H1 (cell line): Measurements from ENCODE around the gene ELOVL6. TPM values are rescaled to one million over a fixed set of nuclear protein-coding genes. Genes with fewer than 3 reads are reported as not detected.

Source experiments
- CTCF ChIA-PET: fragments of 300-600 bp; sonication (Branson Sonifier 250); formaldehyde crosslinking; loops from one replicate; lab custom pipeline; 2021; ENCODE audit not compliant: partially characterized antibody; lab: Charles Lee
- POLR2A ChIA-PET: fragments of 300-600 bp; sonication (Branson Sonifier 250); formaldehyde crosslinking; loops from one replicate; lab custom pipeline; 2021; ENCODE audit warnings: inconsistent platforms; ENCODE audit not compliant: partially characterized antibody; lab: Charles Lee
- DNase-seq, 2 experiments: peaks; one replicate each; pipeline versions ENCODE4 v3.0.0 to v3.0.0-alpha.2; 2010 to 2022; ENCODE audit warnings: low spot score in 2 of 2, low read depth in 1 of 2, mixed read lengths in 1 of 2
- FAIRE-seq: peaks from 2 replicates; lab custom pipeline; 2011; peaks lifted over from hg19 to GRCh38; lab: Jason Lieb, UNC
- H2AFZ ChIP-seq: 2 replicates; pipeline ENCODE4 v1.8.1; 2012; ENCODE audit warnings: low read length, inconsistent platforms
- H2AK5ac ChIP-seq: 2 replicates; pipeline ENCODE4 v1.6.1; 2013; ENCODE audit warnings: low read depth, low read length
- H2BK120ac ChIP-seq: replicated peaks from 2 replicates; pipeline ENCODE3; 2013; ENCODE audit warnings: low read depth, low read length, inconsistent platforms
- H2BK12ac ChIP-seq: 2 replicates; pipeline ENCODE4 v1.6.1; 2013; ENCODE audit warnings: low read depth, low read length
- H2BK15ac ChIP-seq: 2 replicates; pipeline ENCODE4 v1.6.1; 2013; ENCODE audit warnings: low read length
- H2BK20ac ChIP-seq: 2 replicates; pipeline ENCODE4 v1.6.1; 2013; ENCODE audit warnings: low read length
- H2BK5ac ChIP-seq: 2 replicates; pipeline ENCODE4 v1.6.1; 2013; ENCODE audit warnings: low read depth, low read length
- H3K14ac ChIP-seq: 2 replicates; pipeline ENCODE4 v1.6.1; 2013; ENCODE audit warnings: inconsistent platforms; ENCODE audit not compliant: insufficient read length
- H3K18ac ChIP-seq: 2 replicates; pipeline ENCODE4 v1.6.1; 2013; ENCODE audit warnings: low read length; ENCODE audit errors: extremely low read depth
- H3K23ac ChIP-seq: 2 replicates; pipeline ENCODE4 v1.6.1; 2013; ENCODE audit warnings: inconsistent platforms; ENCODE audit not compliant: insufficient read length
- H3K23me2 ChIP-seq: 2 replicates; pipeline ENCODE4 v1.6.1; 2013; ENCODE audit warnings: low read depth, low read length
- H3K27ac ChIP-seq: 2 replicates; pipeline ENCODE4 v1.6.1; 2011; ENCODE audit warnings: low read depth, low read length, inconsistent platforms
- H3K27me3 ChIP-seq, 4 experiments: replicated peaks in 1 of 4; 1 replicate in 1 of 4; 2 replicates in 3 of 4; pipeline versions ENCODE4 v1.6.1 to v1.8.1; 2011 to 2013; ENCODE audit warnings: low read length in 3 of 4, mild to moderate bottlenecking in 3 of 4, inconsistent platforms in 2 of 4, mixed read lengths in 2 of 4, moderate library complexity in 1 of 4; ENCODE audit not compliant: control insufficient read depth in 3 of 4, insufficient read depth in 3 of 4; ENCODE audit errors: extremely low read depth in 1 of 4
- H3K36me3 ChIP-seq, 4 experiments: 2 replicates each; pipeline versions ENCODE4 v1.6.1 to v1.8.1; 2011 to 2013; ENCODE audit warnings: mild to moderate bottlenecking in 4 of 4, low read length in 3 of 4, moderate library complexity in 2 of 4, control low read depth in 1 of 4, inconsistent platforms in 1 of 4; ENCODE audit not compliant: insufficient read depth in 4 of 4, control insufficient read depth in 2 of 4
- H3K4ac ChIP-seq: replicated peaks from 2 replicates; pipeline ENCODE3; 2013; ENCODE audit warnings: low read length, low read depth, mixed read lengths, inconsistent platforms; ENCODE audit not compliant: insufficient read length
- H3K4me1 ChIP-seq, 4 experiments: replicated peaks in 1 of 4; 1 replicate in 1 of 4; 2 replicates in 3 of 4; pipeline versions ENCODE4 v1.6.1 to v1.8.1; 2011 to 2013; ENCODE audit warnings: low read length in 3 of 4, inconsistent platforms in 2 of 4, mixed read lengths in 1 of 4; ENCODE audit not compliant: insufficient read depth in 4 of 4, control insufficient read depth in 3 of 4
- H3K4me2 ChIP-seq, 2 experiments: 2 replicates each; pipeline versions ENCODE4 v1.6.1 to v1.8.1; 2011 to 2013; ENCODE audit warnings: low read depth in 2 of 2, low read length in 2 of 2, control low read depth in 1 of 2, inconsistent platforms in 1 of 2, mild to moderate bottlenecking in 1 of 2; ENCODE audit not compliant: insufficient read depth in 1 of 2
- H3K4me3 ChIP-seq, 4 experiments: fragments of 200-600, 300-600 bp in 1 of 4; sonication (generic), shearing (Covaris generic), sonication (Bioruptor Twin) in 1 of 4; 2 replicates each; pipeline versions ENCODE4 v1.5.1 to v1.8.1; 2011 to 2016; ENCODE audit warnings: low read length in 4 of 4, low read depth in 3 of 4, control low read depth in 2 of 4, inconsistent platforms in 2 of 4, mild to moderate bottlenecking in 2 of 4, mixed read lengths in 1 of 4, moderate library complexity in 1 of 4; ENCODE audit not compliant: insufficient read depth in 2 of 4; ENCODE audit errors: extremely low read depth in 1 of 4
- H3K56ac ChIP-seq: replicated peaks from 2 replicates; pipeline ENCODE3; 2013; ENCODE audit warnings: low read depth, mild to moderate bottlenecking, mixed read lengths, low read length, inconsistent platforms; ENCODE audit not compliant: insufficient read length
- H3K79me1 ChIP-seq: 2 replicates; pipeline ENCODE4 v1.6.1; 2013; ENCODE audit warnings: low read depth, low read length, control low read depth
- H3K79me2 ChIP-seq, 2 experiments: 2 replicates each; pipeline versions ENCODE4 v1.6.1 to v1.8.1; 2012 to 2013; ENCODE audit warnings: low read length in 2 of 2, mild to moderate bottlenecking in 2 of 2, inconsistent platforms in 1 of 2; ENCODE audit not compliant: insufficient read depth in 2 of 2, control insufficient read depth in 1 of 2
- H3K9ac ChIP-seq, 4 experiments: replicated peaks in 1 of 4; 1 replicate in 1 of 4; 2 replicates in 3 of 4; pipeline versions ENCODE4 v1.6.1 to v1.8.1; 2011 to 2013; ENCODE audit warnings: low read depth in 3 of 4, low read length in 3 of 4, control low read depth in 2 of 4, mild to moderate bottlenecking in 2 of 4, moderate library complexity in 2 of 4, inconsistent platforms in 1 of 4; ENCODE audit errors: extremely low read depth in 1 of 4
- H3K9me3 ChIP-seq, 2 experiments: 2 replicates each; pipeline versions ENCODE4 v1.6.1 to v1.8.1; 2012 to 2013; ENCODE audit warnings: mild to moderate bottlenecking in 2 of 2, moderate library complexity in 2 of 2, control low read depth in 1 of 2, inconsistent platforms in 1 of 2, low read depth in 1 of 2, low read length in 1 of 2, mixed read lengths in 1 of 2; ENCODE audit not compliant: insufficient read depth in 2 of 2
- H4K20me1 ChIP-seq, 2 experiments: replicated peaks in 1 of 2; 2 replicates each; pipeline versions ENCODE3 to v1.8.1; 2011 to 2013; ENCODE audit warnings: inconsistent platforms in 2 of 2, low read length in 2 of 2, mild to moderate bottlenecking in 1 of 2; ENCODE audit not compliant: insufficient read depth in 2 of 2, control insufficient read depth in 1 of 2
- H4K5ac ChIP-seq: 2 replicates; pipeline ENCODE4 v1.6.1; 2013; ENCODE audit warnings: low read length, low read depth, mixed read lengths, inconsistent platforms; ENCODE audit not compliant: insufficient read length
- H4K8ac ChIP-seq: 2 replicates; pipeline ENCODE4 v1.8.0; 2013; ENCODE audit warnings: mild to moderate bottlenecking, moderate library complexity, low read length, inconsistent platforms; ENCODE audit not compliant: insufficient read depth; ENCODE audit errors: extremely low read depth
- H4K91ac ChIP-seq: replicated peaks from 2 replicates; pipeline ENCODE3; 2013; ENCODE audit warnings: low read length, mixed read lengths, inconsistent platforms; ENCODE audit not compliant: insufficient read length
- CBX8 ChIP-seq: fragments of 300-800, 300-1000 bp; sonication (generic); IDR thresholded peaks from 2 replicates; pipeline ENCODE4 v1.7.1; 2016; ENCODE audit warnings: low read depth, low read length, borderline replicate concordance
- CTCF ChIP-seq, 3 experiments: IDR thresholded peaks; 1 replicate in 2 of 3; 2 replicates in 1 of 3; pipeline versions ENCODE4 v1.5.1 to v1.6.1; 2011; ENCODE audit warnings: low read length in 3 of 3, mild to moderate bottlenecking in 3 of 3, inconsistent platforms in 2 of 3, low read depth in 1 of 3, moderate library complexity in 1 of 3; ENCODE audit not compliant: insufficient read depth in 1 of 3; ENCODE audit errors: control extremely low read depth in 1 of 3
- GTF2F1 ChIP-seq: IDR thresholded peaks from 2 replicates; pipeline ENCODE4 v1.6.1; 2012; ENCODE audit warnings: low read depth, low read length, improper control_type of control experiment, borderline replicate concordance
- HDAC6 ChIP-seq: IDR thresholded peaks from one replicate; pipeline ENCODE4 v1.7.1; 2012; ENCODE audit warnings: low read depth, mild to moderate bottlenecking, inconsistent platforms, low read length, moderate library complexity
- MAX ChIP-seq: IDR thresholded peaks from 2 replicates; pipeline ENCODE4 v1.6.1; 2012; ENCODE audit warnings: inconsistent platforms
- NANOG ChIP-seq: IDR thresholded peaks from 2 replicates; pipeline ENCODE4 v1.6.1; 2011; ENCODE audit warnings: low read length, low read depth, mild to moderate bottlenecking, inconsistent platforms; ENCODE audit not compliant: insufficient read depth, poor library complexity, severe bottlenecking
- POLR2AphosphoS5 ChIP-seq: IDR thresholded peaks from 2 replicates; pipeline ENCODE4 v1.6.1; 2011; ENCODE audit warnings: low read depth, low read length
- RFX5 ChIP-seq: IDR thresholded peaks from 2 replicates; pipeline ENCODE4 v1.6.1; 2011; ENCODE audit warnings: low read depth, low read length, improper control_type of control experiment, borderline replicate concordance
- SIN3A ChIP-seq, 2 experiments: IDR thresholded peaks in 1 of 2; conservative IDR thresholded peaks in 1 of 2; 2 replicates each; pipeline ENCODE4 v1.6.1; 2011 to 2012; ENCODE audit warnings: low read length in 2 of 2, improper control_type of control experiment in 1 of 2, low read depth in 1 of 2, mild to moderate bottlenecking in 1 of 2
- TAF7 ChIP-seq: optimal IDR thresholded peaks from 2 replicates; pipeline ENCODE3; 2011; ENCODE audit warnings: low read depth, mild to moderate bottlenecking, inconsistent platforms, low read length, moderate library complexity, borderline replicate concordance
- whole genome bisulfite sequencing, 2 experiments: shearing (Covaris generic) in 1 of 2; methylation state at CpG; one replicate each; pipeline versions ENCODE4 v1.1.6 to v1.1.7; 2013 to 2015; ENCODE audit warnings: low lambda C conversion rate in 2 of 2, mixed read lengths in 2 of 2, inconsistent platforms in 1 of 2, low coverage in 1 of 2, missing lambda C conversion rate in 1 of 2; ENCODE audit not compliant: insufficient replicate concordance in 2 of 2, insufficient coverage in 1 of 2, insufficient read length in 1 of 2; ENCODE audit errors: extremely low coverage in 1 of 2, missing lambda C conversion rate in 1 of 2; 5-methylcytosine and 5-hydroxymethylcytosine counted together
- polyA plus RNA-seq, 7 experiments: library from polyadenylated mRNA; depleted of rRNA in 3 of 7; stranded (reverse) in 5 of 7; unstranded in 2 of 7; fragments of >200 nt in 5 of 7; fragments of 200-250 nt in 2 of 7; gene quantifications; 1 replicate in 5 of 7; 2 replicates in 1 of 7; 4 replicates in 1 of 7; pipeline versions ENCODE4 v1.2.1 to v1.2.3, GENCODE V29; 2011 to 2013; ENCODE audit warnings: missing spikeins in 2 of 7, mixed read lengths in 2 of 7
- total RNA-seq: library from RNA; stranded (reverse); fragmentation: NEBNext Ultra II Directional; extraction: Animal tissue kit (Norgen Biotek cat#: 25700); gene quantifications from 2 replicates; pipeline ENCODE4 v1.2.1, GENCODE V29; 2021

The ELOVL6 gene
- total and polyA plus RNA-seq, 2 of the 8 experiments (the other 6 are each of a cell fraction or from before 2014, with no cell fraction given) = 27.8 to 86.6 TPM

- no peak overlapping the region for H2BK120ac ChIP-seq
- no peak overlapping the region for H3K18ac ChIP-seq
- no peak overlapping the region for H4K5ac ChIP-seq
- H3K4me2 ChIP-seq = no peak overlapping the region
- H3K14ac ChIP-seq = no peak overlapping the region
- H2BK12ac ChIP-seq = no peak overlapping the region
- H3K9me3 ChIP-seq = no peaks in the 10 kb centered on the region
- peaks cover 4 to 75% of the 10 kb centered on the region in 2 experiments; a peak in 3 of 4 replicates for H3K79me2 ChIP-seq
- no peak overlapping the region for H4K8ac ChIP-seq
- no peaks in the 10 kb centered on the region for H3K27me3 ChIP-seq
- no peaks in the 10 kb centered on the region for H3K23me2 ChIP-seq
- FAIRE-seq (no peak), DNase-seq (no peak)
- H3K36me3 ChIP-seq = peaks cover 0 to 27% (median 3%) of the 10 kb centered on the region in 4 experiments; a peak in 3 of 8 replicates
- no peak overlapping the region for H2AK5ac ChIP-seq
- no peak overlapping the region for H4K91ac ChIP-seq
- no peak overlapping the region for H2BK15ac ChIP-seq
- 90% methylated on average over 3 of the region's 3 CpGs; no CpG with 5 or more reads in 1 of the 2 experiments for WGBS, 2 experiments
- no peak overlapping the region for H2BK20ac ChIP-seq
- no peaks in the 10 kb centered on the region; the same call in 1 of the 2 replicates for H3K79me1 ChIP-seq
- ChIA-PET POLR2A (interaction anchor here (1.3 kb wide), 1 partner anchor 15 kb away, joined by 3 read pairs; no protein-coding TSS in a partner anchor), CTCF (interaction anchor here (3.2 kb wide), 1 partner anchor 11 kb away, joined by 18 read pairs; no protein-coding TSS in a partner anchor)
- no peak overlapping the region for H2BK5ac ChIP-seq
- peaks cover 2 to 4% of the 10 kb centered on the region in 2 experiments for H4K20me1 ChIP-seq
- no peak overlapping the region for H2AFZ ChIP-seq
- H3K4me1 ChIP-seq = peaks cover 4 to 12% (median 5%) of the 10 kb centered on the region in 4 experiments; a peak in 5 of 7 replicates
- no peak overlapping the region for H3K9ac ChIP-seq
- no peak overlapping the region for H3K4ac ChIP-seq
- no peak overlapping the region for H3K4me3 ChIP-seq
- no peak overlapping the region for H3K27ac ChIP-seq
- no peak overlapping the region for H3K23ac ChIP-seq
- no peak overlapping the region for H3K56ac ChIP-seq
- no peak for TF ChIP-seq HDAC6
- TF ChIP-seq CTCF (IDR thresholded peaks at IDR 0.05; ENCODE audit: control extremely low read depth in 1 of 3, insufficient read depth in 1 of 3, low read depth in 1 of 3, low read length in 3 of 3) = no peak
- no peak for TF ChIP-seq GTF2F1
- TF ChIP-seq SIN3A (conservative IDR thresholded peaks at IDR 0.05 in 1 of 2, IDR thresholded peaks at IDR 0.05 in 1 of 2; ENCODE audit: low read depth in 1 of 2, low read length in 2 of 2) = no peak
- TF ChIP-seq POLR2AphosphoS5 = no peak
- TF ChIP-seq MAX = no peak
- no peak for TF ChIP-seq CBX8
- no peak for TF ChIP-seq NANOG
- no peak for TF ChIP-seq RFX5
- no peak for TF ChIP-seq TAF7
Observed at GRCh38 chr4:110181890-110182289, 16.5 kb downstream of the ELOVL6 start.
